KBM-7 (cell line): Measurements from ENCODE around the gene FCHSD2.

Source experiments
- DNase-seq: peaks from one replicate; pipeline ENCODE4 v3.0.0-alpha.2; 2015
- in situ Hi-C: fragments of 300-500 bp; cut with MboI; formaldehyde crosslinking; loops from 2 replicates; pipeline ENCODE4 v1.14.3; 2020; ENCODE audit warnings: low sequenced_read_pairs, low pct_unique_long_range_greater_than_20kb, mixed read lengths

FCHSD2 gene

GRCh38 chr11:72962084-72962483 lies 180.0 kb downstream of the FCHSD2 start:
- DNase-seq = no peak
- in situ Hi-C loops = no loop called here

GRCh38 chr11:72959998-72960731 lies 182.0 kb downstream of the FCHSD2 start:
- in situ Hi-C loops = no loop called here

DNA sequence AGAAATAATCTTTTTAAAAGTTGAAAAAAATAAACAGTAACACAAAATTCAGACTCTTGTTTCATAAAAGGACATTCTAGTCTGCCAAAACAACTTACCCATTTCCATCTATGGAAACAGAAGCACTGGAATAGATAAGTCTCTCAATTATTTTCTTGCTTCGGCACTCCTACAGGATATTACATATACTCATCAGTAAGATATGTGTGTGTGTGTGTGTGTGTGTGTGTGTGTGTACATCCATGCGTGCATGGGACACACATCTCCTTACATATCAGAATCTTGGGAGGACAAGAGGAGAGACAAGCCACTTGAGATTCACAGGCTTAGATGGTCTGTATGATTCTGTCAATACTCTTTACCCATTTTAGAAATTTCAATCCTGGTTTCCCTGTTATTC lies 183.3 kb downstream of the FCHSD2 start:
- in situ Hi-C loops = no loop called here
- DNase-seq = no peak

More at GRCh38 chr11:72959998-72960731, 182.0 kb downstream of the FCHSD2 start:
- DNase-seq = no peak

- no peak for DNase-seq
- in situ Hi-C loops = no loop called here
Observed at GRCh38 chr11:72955466-72955865, 186.7 kb downstream of the FCHSD2 start.

DNA sequence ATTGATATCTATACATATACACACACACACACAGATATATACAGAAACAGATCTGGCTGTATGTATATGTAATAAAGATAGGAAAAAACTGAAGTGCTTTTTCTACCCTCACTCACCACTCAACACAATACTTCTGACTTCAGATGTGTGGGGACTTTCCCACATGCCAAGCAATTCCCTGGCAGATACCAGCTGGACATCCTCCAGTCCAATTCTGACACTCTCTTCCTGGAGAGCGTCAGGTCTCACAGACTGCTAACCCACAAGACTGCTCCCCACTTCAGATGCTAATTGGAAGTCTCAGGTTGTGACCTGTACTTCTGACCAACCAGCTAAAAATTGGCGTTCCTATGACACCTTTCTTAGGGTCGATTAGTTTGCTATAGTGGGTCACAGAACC lies 187.3 kb downstream of the FCHSD2 start:
- in situ Hi-C loops = no loop called here
- DNase-seq = no peak

DNA sequence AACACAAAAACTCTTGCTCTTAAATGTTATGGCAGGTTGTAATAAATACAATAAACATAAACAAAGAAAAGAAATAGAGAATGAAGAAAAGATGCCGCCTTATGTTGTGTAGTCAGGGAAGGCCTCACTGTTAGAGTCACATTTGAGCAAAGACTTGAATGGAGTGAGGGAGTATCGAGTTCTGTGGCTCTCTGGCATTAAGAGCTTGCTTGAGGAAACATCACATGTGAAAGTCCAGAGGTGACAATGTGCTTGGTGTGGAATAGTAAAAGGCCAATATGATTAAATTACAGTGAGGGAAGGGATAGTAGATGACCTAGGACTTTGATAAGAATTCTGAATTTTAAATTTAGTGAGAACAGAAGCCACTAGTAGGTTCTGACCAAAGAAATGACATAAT lies 188.5 kb downstream of the FCHSD2 start:
- no peak for DNase-seq
- in situ Hi-C loops = no loop called here

DNA sequence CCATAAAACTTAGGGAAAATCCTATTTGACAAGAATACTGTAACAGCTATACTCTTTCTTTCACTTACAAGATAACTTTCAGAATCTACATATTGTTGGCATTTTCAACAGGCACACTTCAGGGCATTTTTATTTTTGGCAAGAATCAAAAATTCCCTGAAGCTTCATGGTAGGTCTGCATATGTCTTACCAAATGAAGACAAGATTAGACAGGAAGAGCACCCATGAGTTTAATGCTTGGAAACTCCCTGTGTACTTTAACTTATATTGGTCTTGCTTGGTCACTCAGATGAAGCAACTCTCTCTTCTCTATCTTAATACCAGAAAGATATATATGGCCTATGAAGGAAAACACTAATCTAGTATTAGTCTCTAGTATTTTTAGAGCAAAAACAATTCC lies 190.2 kb downstream of the FCHSD2 start:
- no peak for DNase-seq
- in situ Hi-C loops = no loop called here

GRCh38 chr11:72951193-72951592 lies 190.9 kb downstream of the FCHSD2 start:
- no peak for DNase-seq
- in situ Hi-C loops = no loop called here

- DNase-seq = no peak
- in situ Hi-C loops = no loop called here
Observed at GRCh38 chr11:72950685-72951084, 191.4 kb downstream of the FCHSD2 start.

GRCh38 chr11:72947229-72947628 lies 194.9 kb downstream of the FCHSD2 start:
- DNase-seq = no peak
- in situ Hi-C loops = no loop called here

- in situ Hi-C loops = no loop called here
- DNase-seq = no peak
Observed at GRCh38 chr11:72943664-72944063, 198.5 kb downstream of the FCHSD2 start.

DNA sequence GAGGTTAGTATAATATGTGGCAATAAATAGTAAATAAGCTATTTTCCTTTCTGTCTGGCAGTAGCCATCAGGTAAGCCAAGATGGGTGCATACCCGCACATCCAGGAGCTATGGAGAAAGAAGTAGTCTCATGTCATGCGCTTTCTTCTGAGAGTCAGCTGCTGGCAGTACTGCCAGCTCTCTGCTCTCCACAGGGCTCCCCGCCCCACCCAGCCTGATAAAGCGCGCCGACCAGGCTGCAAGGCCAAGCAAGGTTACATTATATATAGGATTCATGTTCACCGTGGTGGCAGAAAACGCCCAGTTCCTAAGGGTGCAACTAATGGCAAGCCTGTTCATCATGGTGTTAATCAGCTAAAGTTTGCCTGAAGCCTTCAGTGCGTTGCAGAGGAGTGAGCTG lies 201.7 kb downstream of the FCHSD2 start:
- in situ Hi-C loops = no loop called here
- DNase-seq = no peak

- in situ Hi-C loops = no loop called here
- no peak for DNase-seq
Observed at GRCh38 chr11:72939031-72939430, 203.1 kb downstream of the FCHSD2 start.

DNA sequence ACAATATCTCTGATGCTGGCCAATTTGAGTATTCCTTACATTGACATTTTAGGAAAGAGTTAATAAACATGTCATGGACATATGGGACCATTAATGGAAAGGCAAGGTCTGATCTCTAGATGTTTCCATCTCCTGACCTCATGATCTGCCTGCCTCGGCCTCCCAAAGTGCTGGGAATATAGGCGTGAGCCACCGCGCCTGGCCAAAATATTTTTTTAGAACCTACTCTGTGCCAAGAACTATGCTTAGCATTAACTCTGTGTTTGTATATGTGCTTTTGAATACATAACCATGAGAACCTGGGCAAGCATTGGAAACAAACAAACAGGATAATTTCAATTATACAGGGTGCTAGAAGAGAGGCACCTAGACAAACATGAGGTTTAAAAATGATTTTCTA lies 204.7 kb downstream of the FCHSD2 start:
- in situ Hi-C loops = no loop called here
- no peak for DNase-seq

DNA sequence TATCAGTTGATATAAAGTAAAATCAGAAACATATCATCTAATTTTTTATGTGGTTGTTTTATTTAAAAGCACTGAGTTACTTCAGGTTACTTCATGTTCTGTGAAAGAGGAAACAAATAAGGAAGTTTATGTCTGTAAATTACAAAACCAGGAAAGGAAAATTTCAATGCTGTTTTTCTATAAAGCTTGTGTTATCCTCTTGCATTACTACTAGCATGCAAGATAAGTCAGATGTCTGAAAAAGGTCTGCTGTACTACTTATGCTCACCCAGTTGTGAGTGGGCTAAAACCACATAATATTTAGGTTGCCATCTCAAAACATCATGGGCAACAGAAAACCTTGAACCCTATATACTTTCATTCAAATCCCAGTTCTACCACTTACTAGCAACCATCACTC lies 206.4 kb downstream of the FCHSD2 start:
- in situ Hi-C loops = no loop called here
- no peak for DNase-seq

- DNase-seq = no peak
- in situ Hi-C loops = no loop called here
Observed at GRCh38 chr11:72932132-72932570, 210.0 kb downstream of the FCHSD2 start.

DNA sequence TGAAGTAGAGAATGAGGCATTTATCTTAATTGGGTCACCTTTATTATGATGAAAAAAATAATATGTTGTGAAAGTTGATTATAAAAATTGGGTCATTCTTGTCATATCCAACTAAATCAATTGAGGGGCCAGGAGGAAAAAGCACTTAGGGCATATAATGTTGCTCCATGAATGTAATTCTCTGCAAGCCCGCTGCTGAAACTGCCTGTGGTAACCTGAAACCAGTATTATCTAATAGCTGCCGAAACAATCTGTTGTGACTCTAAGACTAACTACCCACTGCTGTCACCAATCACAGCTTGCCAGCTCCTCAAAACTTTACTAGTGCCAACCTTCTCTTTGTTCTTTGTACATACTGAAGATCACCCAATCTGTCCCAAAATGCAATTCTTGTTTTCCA lies 212.1 kb downstream of the FCHSD2 start:
- in situ Hi-C loops = no loop called here
- DNase-seq = no peak

DNA sequence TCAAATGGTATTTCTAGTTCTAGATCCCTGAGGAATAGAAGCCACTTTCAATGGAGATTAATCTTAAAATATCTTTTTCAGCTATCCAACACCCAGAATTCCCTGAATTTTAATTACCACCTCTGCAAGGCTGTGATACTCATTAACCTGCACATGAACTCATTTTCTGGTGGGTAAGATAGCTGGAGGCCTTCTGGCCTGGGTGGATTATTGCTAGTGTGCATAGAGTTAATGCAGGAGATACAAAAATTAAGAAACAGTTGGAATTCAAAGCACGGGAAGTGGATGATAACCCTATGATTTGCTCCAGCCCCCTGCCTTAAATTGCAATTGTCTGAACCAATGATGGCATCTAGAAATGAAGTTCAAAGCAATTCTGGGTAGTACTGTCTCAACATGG lies 212.9 kb downstream of the FCHSD2 start:
- in situ Hi-C loops = no loop called here
- no peak for DNase-seq

GRCh38 chr11:72927380-72927779 lies 214.7 kb downstream of the FCHSD2 start:
- in situ Hi-C loops = no loop called here
- DNase-seq = no peak

GRCh38 chr11:72926076-72926475 lies 216.0 kb downstream of the FCHSD2 start:
- in situ Hi-C loops = no loop called here
- no peak for DNase-seq

DNA sequence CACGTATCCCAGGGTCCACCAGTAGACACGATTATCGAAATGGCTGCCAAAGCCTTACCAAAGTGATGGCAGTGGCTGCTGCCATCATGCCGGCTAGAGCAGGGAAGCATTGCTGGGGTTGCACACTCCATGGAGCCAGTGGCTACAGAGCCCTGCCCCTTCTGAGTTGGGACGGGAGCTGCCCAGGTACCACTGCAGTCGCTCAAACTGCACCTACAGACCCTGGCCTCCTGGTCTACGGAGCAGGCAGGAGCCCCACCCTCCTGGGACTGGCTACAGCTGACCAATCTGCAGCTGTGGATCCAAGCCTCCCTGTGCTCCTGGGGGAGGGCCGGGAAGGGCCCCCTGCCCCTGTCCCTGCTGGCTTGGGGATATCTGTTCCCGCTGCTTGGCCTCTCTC lies 216.5 kb downstream of the FCHSD2 start:
- in situ Hi-C loops = no loop called here
- DNase-seq = no peak
